Stimulated activated CD8-positive, alpha-beta memory T cell treated with anti-CD3 and anti-CD28 coated beads, Interleukin-7, amount 100 ng/mL, for 48 hours (primary cell): Measurements from ENCODE around the gene BPIFB4.

Experiments
- DNase-seq, 2 donors: peaks; one replicate each; pipeline ENCODE4 v3.0.0-alpha.2; 2020; ENCODE audit warnings: low read depth in 1 of 2; ENCODE audit errors: extremely low read depth in 1 of 2

Gene BPIFB4

GRCh38 chr20:33160681-33161080 lies 81.2 kb downstream of the BPIFB4 start:
- DNase-seq: no peak
